Measurements from ENCODE around the gene NT5DC2. TPM values are rescaled to one million over a fixed set of nuclear protein-coding genes. Genes with fewer than 3 reads are reported as not detected.

NT5DC2 gene
- total and polyA plus RNA-seq, 2 donors (not counting 1 experiment from before 2014, with no cell fraction given) = 20.3 to 61.5 TPM

- no peaks in the 10 kb centered on the region for H3K36me3 ChIP-seq (ENCODE audit: control insufficient read depth, insufficient read depth, low read length)
- H3K9ac ChIP-seq (ENCODE audit: insufficient read depth, low read length) = no peak overlapping the region
- H3K27me3 ChIP-seq (ENCODE audit: control insufficient read depth, insufficient read depth, low read length) = no peaks in the 10 kb centered on the region
- H3K27ac ChIP-seq (ENCODE audit: insufficient read depth, low read length) = peak overlapping the region; percentile 92
- peak overlapping the region; percentile 78 to 92 (median 88) for H3K4me3 ChIP-seq (replicated peaks in 1 of 4; ENCODE audit: control extremely low read depth in 1 of 4, insufficient read depth in 1 of 4, low read depth in 3 of 4, low read length in 4 of 4)
- DNase-seq (ENCODE audit: low read depth in 2 of 2) = no peak
- H2AFZ ChIP-seq (ENCODE audit: low read length) = no peak overlapping the region
- peaks cover 5% of the 10 kb centered on the region for H3K4me1 ChIP-seq (ENCODE audit: control insufficient read depth, extremely low read depth, insufficient read depth, low read length)
- H4K20me1 ChIP-seq (ENCODE audit: control insufficient read depth, extremely low read depth, insufficient read depth, low read length) = no peaks in the 10 kb centered on the region
- TF ChIP-seq CTCF (conservative IDR thresholded peaks at IDR 0.05 in 1 of 2, IDR thresholded peaks at IDR 0.05 in 1 of 2; ENCODE audit: low read depth in 1 of 2, low read length in 2 of 2) = no peak
- H3K4me2 ChIP-seq (ENCODE audit: extremely low read depth, insufficient read depth, low read length) = peak overlapping the region; percentile 99
- peaks cover 33% of the 10 kb centered on the region for H3K79me2 ChIP-seq (ENCODE audit: control insufficient read depth, insufficient read depth, low read length)
- H3K9me3 ChIP-seq (ENCODE audit: control insufficient read depth, insufficient read depth, low read depth, low read length) = no peaks in the 10 kb centered on the region
These were observed 4.2 kb upstream of the NT5DC2 start for GRCh38 chr3:52537726-52538421.

- Histone ChIP-seq H3K4me2 (ENCODE audit: extremely low read depth, insufficient read depth, low read length) (peak overlapping the region; percentile 99), H3K27ac (ENCODE audit: insufficient read depth, low read length) (peak overlapping the region; percentile 92), H3K4me3 (replicated peaks in 1 of 4; ENCODE audit: control extremely low read depth in 1 of 4, insufficient read depth in 1 of 4, low read depth in 3 of 4, low read length in 4 of 4) (peak overlapping the region; percentile 78 to 92 (median 88)), H4K20me1 (ENCODE audit: control insufficient read depth, extremely low read depth, insufficient read depth, low read length) (no peaks in the 10 kb centered on the region), H2AFZ (ENCODE audit: low read length) (no peak overlapping the region), H3K9me3 (ENCODE audit: control insufficient read depth, insufficient read depth, low read depth, low read length) (no peaks in the 10 kb centered on the region), H3K36me3 (ENCODE audit: control insufficient read depth, insufficient read depth, low read length) (no peaks in the 10 kb centered on the region), H3K27me3 (ENCODE audit: control insufficient read depth, insufficient read depth, low read length) (no peaks in the 10 kb centered on the region), H3K79me2 (ENCODE audit: control insufficient read depth, insufficient read depth, low read length) (peaks cover 40% of the 10 kb centered on the region), H3K4me1 (ENCODE audit: control insufficient read depth, extremely low read depth, insufficient read depth, low read length) (peaks cover 10% of the 10 kb centered on the region), H3K9ac (ENCODE audit: insufficient read depth, low read length) (peak overlapping the region; percentile 87)
- no peak for DNase-seq (ENCODE audit: low read depth in 2 of 2)
- TF ChIP-seq CTCF (conservative IDR thresholded peaks at IDR 0.05 in 1 of 2, IDR thresholded peaks at IDR 0.05 in 1 of 2; ENCODE audit: low read depth in 1 of 2, low read length in 2 of 2) (no peak), EZH2 (IDR thresholded peaks at IDR 0.05; ENCODE audit: low read length, missing control alignments) (no peak)
These were observed 3.5 kb upstream of the NT5DC2 start for GRCh38 chr3:52537165-52537620.

- no peak for TF ChIP-seq EZH2 (IDR thresholded peaks at IDR 0.05; ENCODE audit: low read length, missing control alignments)
- TF ChIP-seq CTCF (conservative IDR thresholded peaks at IDR 0.05 in 1 of 2, IDR thresholded peaks at IDR 0.05 in 1 of 2; ENCODE audit: low read depth in 1 of 2, low read length in 2 of 2) = no peak
- Histone ChIP-seq H3K9me3 (ENCODE audit: control insufficient read depth, insufficient read depth, low read depth, low read length) (no peaks in the 10 kb centered on the region), H3K27me3 (ENCODE audit: control insufficient read depth, insufficient read depth, low read length) (no peaks in the 10 kb centered on the region), H3K79me2 (ENCODE audit: control insufficient read depth, insufficient read depth, low read length) (peaks cover 46% of the 10 kb centered on the region), H2AFZ (ENCODE audit: low read length) (peak within 1 kb of the TSS; percentile 54), H3K4me1 (ENCODE audit: control insufficient read depth, extremely low read depth, insufficient read depth, low read length) (peaks cover 11% of the 10 kb centered on the region), H3K9ac (ENCODE audit: insufficient read depth, low read length) (peak within 1 kb of the TSS; percentile 87), H3K4me3 (replicated peaks in 1 of 4; ENCODE audit: control extremely low read depth in 1 of 4, insufficient read depth in 1 of 4, low read depth in 3 of 4, low read length in 4 of 4) (peak within 1 kb of the TSS; percentile 78 to 92 (median 88)), H4K20me1 (ENCODE audit: control insufficient read depth, extremely low read depth, insufficient read depth, low read length) (no peaks in the 10 kb centered on the region), H3K27ac (ENCODE audit: insufficient read depth, low read length) (peak within 1 kb of the TSS; percentile 92), H3K36me3 (ENCODE audit: control insufficient read depth, insufficient read depth, low read length) (no peaks in the 10 kb centered on the region), H3K4me2 (ENCODE audit: extremely low read depth, insufficient read depth, low read length) (peak within 1 kb of the TSS; percentile 99)
- peak; percentile 98 to 99 for DNase-seq (ENCODE audit: low read depth in 2 of 2)
These were observed 2.9 kb upstream of the NT5DC2 start, which contains the start of gene UQCC5 for GRCh38 chr3:52536369-52537164. UQCC5 (plus strand) TSS chr3:52536605; CDS start chr3:52536756, 151 bp downstream.

All from fibroblast of lung (primary cell).